A172 (cell line): ENCODE results near the gene PSD4. TPM values are rescaled to one million over a fixed set of nuclear protein-coding genes. Genes with fewer than 3 reads are reported as not detected.

Experiments
- DNase-seq: peaks from one replicate; pipeline ENCODE4 v3.0.0-alpha.2; 2015; ENCODE audit warnings: low spot score
- total RNA-seq: library from RNA; depleted of rRNA; stranded (reverse); fragments of >200 nt; shearing (Covaris generic); gene quantifications from 2 replicates; pipeline ENCODE4 v1.2.3, GENCODE V29; 2014

PSD4 gene
- total RNA-seq, 1 experiment from 2014 or later: 10.0 TPM

GRCh38 chr2:113167962-113168340, 5.8 kb upstream of the PSD4 start:
- DNase-seq: no peak

GRCh38 chr2:113169002-113169530, 4.7 kb upstream of the PSD4 start:
- no peak for DNase-seq

GRCh38 chr2:113169586-113169985, 4.2 kb upstream of the PSD4 start:
- DNase-seq: no peak

- no peak for DNase-seq
Measured at GRCh38 chr2:113171334-113172075, 2.3 kb upstream of the PSD4 start.

- DNase-seq: no peak
Measured at GRCh38 chr2:113172721-113173541, 840 bp upstream of the PSD4 start.

- no peak for DNase-seq
Measured at GRCh38 chr2:113174376-113174750, 592 bp downstream of the PSD4 start.

- DNase-seq: no peak
Measured at GRCh38 chr2:113175042-113175628, 1.4 kb downstream of the PSD4 start.

- DNase-seq: no peak
Measured at GRCh38 chr2:113175736-113176695, 2.2 kb downstream of the PSD4 start.

GRCh38 chr2:113176696-113177355, 3.1 kb downstream of the PSD4 start:
- DNase-seq: no peak

- no peak for DNase-seq
Measured at GRCh38 chr2:113178069-113178746, 4.4 kb downstream of the PSD4 start.

GRCh38 chr2:113178891-113179290, 5.1 kb downstream of the PSD4 start:
- DNase-seq: no peak

- no peak for DNase-seq
Measured at GRCh38 chr2:113179446-113180045, 5.8 kb downstream of the PSD4 start.

- no peak for DNase-seq
Measured at GRCh38 chr2:113180131-113180946, 6.6 kb downstream of the PSD4 start.

- DNase-seq: no peak
Measured at GRCh38 chr2:113181258-113182051, 7.7 kb downstream of the PSD4 start.

- DNase-seq: no peak
Measured at GRCh38 chr2:113182471-113183260, 8.9 kb downstream of the PSD4 start.

- DNase-seq: no peak
Measured at GRCh38 chr2:113183264-113183663, 9.5 kb downstream of the PSD4 start.

- no peak for DNase-seq
Measured at GRCh38 chr2:113183703-113184102, 9.9 kb downstream of the PSD4 start.
